K562 (cell line): Measurements from ENCODE around the gene ERN1. TPM values are rescaled to one million over a fixed set of nuclear protein-coding genes. Genes with fewer than 3 reads are reported as not detected.

Experiments used
- ATF2 ChIP-seq: sonication (generic); formaldehyde crosslinking; IDR thresholded peaks from 2 replicates; pipeline ENCODE4 v1.8.1; 2022; ENCODE audit warnings: missing genetic modification reagents
- CBFB ChIP-seq: sonication (generic); formaldehyde crosslinking; IDR thresholded peaks from 2 replicates; pipeline ENCODE4 v1.4.0; 2020; ENCODE audit warnings: mild to moderate bottlenecking, missing genetic modification reagents
- CCNT2 ChIP-seq: IDR thresholded peaks from 2 replicates; pipeline ENCODE4 v1.6.1; 2011; ENCODE audit warnings: borderline replicate concordance, low read depth, mild to moderate bottlenecking, moderate library complexity, mixed read lengths, low read length; ENCODE audit not compliant: insufficient read length; ENCODE audit errors: extremely low read depth
- FUS ChIP-seq: fragments of 200-400 bp; formaldehyde crosslinking; optimal IDR thresholded peaks from 2 replicates; pipeline ENCODE3; 2017; ENCODE audit warnings: low read depth, low read length
- HDGF ChIP-seq: fragments of 450-650 bp; IDR thresholded peaks from 2 replicates; pipeline ENCODE4 v1.6.1; 2016
- KLF10 ChIP-seq: fragments of 250-450 bp; sonication (Bioruptor Pico); IDR thresholded peaks from 2 replicates; pipeline ENCODE4 v1.6.1; 2021; ENCODE audit warnings: matching md5 sums
- MAX ChIP-seq: sonication (generic); formaldehyde crosslinking; IDR thresholded peaks from 2 replicates; pipeline ENCODE4 v1.9.0; 2022; ENCODE audit warnings: mild to moderate bottlenecking, missing genetic modification reagents
- NFXL1 ChIP-seq: fragments of 450-650 bp; formaldehyde crosslinking; IDR thresholded peaks from 2 replicates; pipeline ENCODE4 v1.4.0; 2021; ENCODE audit warnings: mild to moderate bottlenecking
- NR3C1 ChIP-seq: sonication (generic); formaldehyde crosslinking; IDR thresholded peaks from 2 replicates; pipeline ENCODE4 v1.8.1; 2022; ENCODE audit warnings: missing genetic modification reagents
- RB1 ChIP-seq: fragments of 450-650 bp; IDR thresholded peaks from 2 replicates; pipeline ENCODE4 v1.6.1; 2017; ENCODE audit warnings: low read depth, mild to moderate bottlenecking
- RHOXF2B ChIP-seq: fragments of 250-450 bp; sonication (Bioruptor Pico); conservative IDR thresholded peaks from 2 replicates; pipeline ENCODE4 v1.5.1; 2021
- RNF219 ChIP-seq: fragments of 250-450 bp; sonication (Bioruptor Pico); IDR thresholded peaks from 2 replicates; pipeline ENCODE4 v1.5.0; 2022; ENCODE audit warnings: mild to moderate bottlenecking
- SMARCA4 ChIP-seq: fragments of 450-650 bp; IDR thresholded peaks from 2 replicates; pipeline ENCODE4 v1.6.1; 2016
- SNRNP70 ChIP-seq: fragments of 200-400 bp; formaldehyde crosslinking; optimal IDR thresholded peaks from 2 replicates; pipeline ENCODE3; 2017; ENCODE audit warnings: low read depth, low read length
- SRSF1 ChIP-seq: fragments of 200-400 bp; formaldehyde crosslinking; IDR thresholded peaks from 2 replicates; pipeline ENCODE4 v1.6.1; 2017; ENCODE audit warnings: mild to moderate bottlenecking, low read depth, low read length, moderate library complexity
- TRIM28 ChIP-seq: fragments of 450-650 bp; IDR thresholded peaks from 2 replicates; pipeline ENCODE4 v1.6.1; 2017
- ZNF124 ChIP-seq: sonication (generic); formaldehyde crosslinking; IDR thresholded peaks from 2 replicates; pipeline ENCODE4 v1.8.1; 2022; ENCODE audit warnings: missing genetic modification reagents
- ZNF143 ChIP-seq: sonication (generic); formaldehyde crosslinking; IDR thresholded peaks from 2 replicates; pipeline ENCODE4 v1.9.0; 2022; ENCODE audit warnings: mild to moderate bottlenecking, missing genetic modification reagents
- ZNF512 ChIP-seq: IDR thresholded peaks from 2 replicates; pipeline ENCODE4 v1.6.1; 2016; ENCODE audit warnings: missing genetic modification characterization, missing compliant biosample characterization
- polyA plus RNA-seq, 8 experiments: library from polyadenylated mRNA; depleted of rRNA in 4 of 8; stranded (reverse) in 5 of 8; unstranded in 3 of 8; fragments of >200 nt; fragmentation: Nextera tagmentation in 2 of 8; fragmentation: Illumina TruSeq in 1 of 8; extraction: Ambion mirVana in 2 of 8; extraction: Trizol in 1 of 8; gene quantifications; 2 replicates each; pipeline versions ENCODE4 v1.2.1 to v1.2.3, GENCODE V29; 2011 to 2014; ENCODE audit warnings: inconsistent platforms in 1 of 8, missing spikeins in 1 of 8
- total RNA-seq, 7 experiments: library from RNA; depleted of rRNA in 6 of 7; stranded (reverse); fragments of >200 nt in 6 of 7; fragmentation: Illumina TruSeq in 2 of 7; extraction: Trizol in 2 of 7; gene quantifications; 2 replicates each; pipeline versions ENCODE4 v1.2.1 to v1.2.3, GENCODE V29; 2011 to 2021; ENCODE audit warnings: low replicate concordance in 1 of 7
- TF ChIP-seq, protein P1 (sequence below): fragments of 250-450 bp; sonication (Bioruptor Pico); IDR thresholded peaks from 2 replicates; pipeline ENCODE4 v1.8.0; 2021; ENCODE audit warnings: mild to moderate bottlenecking, moderate library complexity
- TF ChIP-seq, protein P2 (sequence below), 2 experiments: IDR thresholded peaks; 2 replicates each; pipeline ENCODE4 v1.6.1; 2011; ENCODE audit warnings: borderline replicate concordance in 1 of 2, control low read depth in 1 of 2, low read depth in 1 of 2, low read length in 1 of 2, mild to moderate bottlenecking in 1 of 2, mixed read lengths in 1 of 2, moderate library complexity in 1 of 2; ENCODE audit not compliant: insufficient read depth in 1 of 2, insufficient read length in 1 of 2, poor library complexity in 1 of 2, severe bottlenecking in 1 of 2; ENCODE audit errors: extremely low read depth in 1 of 2

The ERN1 gene
- total and polyA plus RNA-seq, 9 of the 15 experiments (the other 6 are each of a cell fraction or from before 2014, with no cell fraction given) = 2.1 to 22.5 (median 7.3) TPM

- TF ChIP-seq, protein P1, sequence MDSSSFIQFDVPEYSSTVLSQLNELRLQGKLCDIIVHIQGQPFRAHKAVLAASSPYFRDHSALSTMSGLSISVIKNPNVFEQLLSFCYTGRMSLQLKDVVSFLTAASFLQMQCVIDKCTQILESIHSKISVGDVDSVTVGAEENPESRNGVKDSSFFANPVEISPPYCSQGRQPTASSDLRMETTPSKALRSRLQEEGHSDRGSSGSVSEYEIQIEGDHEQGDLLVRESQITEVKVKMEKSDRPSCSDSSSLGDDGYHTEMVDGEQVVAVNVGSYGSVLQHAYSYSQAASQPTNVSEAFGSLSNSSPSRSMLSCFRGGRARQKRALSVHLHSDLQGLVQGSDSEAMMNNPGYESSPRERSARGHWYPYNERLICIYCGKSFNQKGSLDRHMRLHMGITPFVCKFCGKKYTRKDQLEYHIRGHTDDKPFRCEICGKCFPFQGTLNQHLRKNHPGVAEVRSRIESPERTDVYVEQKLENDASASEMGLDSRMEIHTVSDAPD (CRISPR knock-in tag) = no peak
- TF ChIP-seq ZNF124 (CRISPR knock-in tag) = no peak
- no peak for TF ChIP-seq HDGF
- TF ChIP-seq CCNT2 = peak; percentile 65
- no peak for TF ChIP-seq ATF2
- TF ChIP-seq SNRNP70 = peak; percentile 6
- TF ChIP-seq CBFB = peak; percentile 22; the same call in 1 of the 2 replicates
- TF ChIP-seq RHOXF2B = no peak
- TF ChIP-seq ZNF143 = peak; percentile 50; the same call in 1 of the 2 replicates
- no peak for TF ChIP-seq TRIM28
- no peak for TF ChIP-seq SMARCA4
- TF ChIP-seq ZNF512 (tag) = no peak
- TF ChIP-seq KLF10 (CRISPR knock-in tag) = 0 out of 2 replicates have a peak, but pooled peaks have one; percentile 39
- no peak for TF ChIP-seq RNF219 (CRISPR knock-in tag)
- no peak for TF ChIP-seq FUS
- TF ChIP-seq NFXL1 (CRISPR knock-in tag) = peak; percentile 62; the same call in 1 of the 2 replicates
- TF ChIP-seq MAX (CRISPR knock-in tag) = peak; percentile 93
- TF ChIP-seq SRSF1 = peak; percentile 89; the same call in 1 of the 2 replicates
- no peak for TF ChIP-seq NR3C1 (CRISPR knock-in tag)
- TF ChIP-seq, protein P2, sequence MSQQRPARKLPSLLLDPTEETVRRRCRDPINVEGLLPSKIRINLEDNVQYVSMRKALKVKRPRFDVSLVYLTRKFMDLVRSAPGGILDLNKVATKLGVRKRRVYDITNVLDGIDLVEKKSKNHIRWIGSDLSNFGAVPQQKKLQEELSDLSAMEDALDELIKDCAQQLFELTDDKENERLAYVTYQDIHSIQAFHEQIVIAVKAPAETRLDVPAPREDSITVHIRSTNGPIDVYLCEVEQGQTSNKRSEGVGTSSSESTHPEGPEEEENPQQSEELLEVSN (IDR thresholded peaks at IDR 0.05; ENCODE audit: borderline replicate concordance in 1 of 2, extremely low read depth in 1 of 2, insufficient read depth in 1 of 2, insufficient read length in 1 of 2, low read depth in 1 of 2, low read length in 1 of 2, poor library complexity in 1 of 2, severe bottlenecking in 1 of 2) = peak; percentile 35 to 74
- TF ChIP-seq RB1 = peak; percentile 84
Observed at GRCh38 chr17:64145751-64146417, 15.9 kb upstream of the ERN1 start (continued).
